IgD-negative memory B cell (primary cell): ENCODE results near the gene BPIFA3. TPM values are rescaled to one million over a fixed set of nuclear protein-coding genes. Genes with fewer than 3 reads are reported as not detected.

Source experiments
- H3K27ac Mint-ChIP-seq, 3 donors: one replicate each; pipeline ENCODE4 v1.8.0; 2020 to 2022; ENCODE audit warnings: mild to moderate bottlenecking in 3 of 3, mixed read lengths in 3 of 3, moderate library complexity in 1 of 3
- H3K27me3 Mint-ChIP-seq: one replicate; pipeline ENCODE4 v1.8.0; 2021; ENCODE audit warnings: mixed read lengths
- H3K36me3 Mint-ChIP-seq: one replicate; pipeline ENCODE4 v1.8.0; 2020; ENCODE audit warnings: mild to moderate bottlenecking, mixed read lengths
- H3K4me1 Mint-ChIP-seq, 3 donors: one replicate each; pipeline ENCODE4 v1.8.0; 2020 to 2022; ENCODE audit warnings: mixed read lengths in 3 of 3, mild to moderate bottlenecking in 1 of 3
- H3K4me3 Mint-ChIP-seq, 4 donors: one replicate each; pipeline ENCODE4 v1.8.0; 2020 to 2022; ENCODE audit warnings: mild to moderate bottlenecking in 4 of 4, mixed read lengths in 4 of 4, moderate library complexity in 3 of 4
- H3K9me3 Mint-ChIP-seq, 3 donors: one replicate each; pipeline ENCODE4 v1.8.0; 2020 to 2021; ENCODE audit warnings: mixed read lengths in 3 of 3, mild to moderate bottlenecking in 1 of 3
- polyA plus RNA-seq: library from polyadenylated mRNA; unstranded; fragments of 300-500 nt; fragmentation: Illumina TruSeq; gene quantifications from one replicate; pipeline ENCODE4 v1.2.3, GENCODE V29; 2021

BPIFA3 gene
- polyA plus RNA-seq, 1 donor from 2014 or later: not detected

DNA sequence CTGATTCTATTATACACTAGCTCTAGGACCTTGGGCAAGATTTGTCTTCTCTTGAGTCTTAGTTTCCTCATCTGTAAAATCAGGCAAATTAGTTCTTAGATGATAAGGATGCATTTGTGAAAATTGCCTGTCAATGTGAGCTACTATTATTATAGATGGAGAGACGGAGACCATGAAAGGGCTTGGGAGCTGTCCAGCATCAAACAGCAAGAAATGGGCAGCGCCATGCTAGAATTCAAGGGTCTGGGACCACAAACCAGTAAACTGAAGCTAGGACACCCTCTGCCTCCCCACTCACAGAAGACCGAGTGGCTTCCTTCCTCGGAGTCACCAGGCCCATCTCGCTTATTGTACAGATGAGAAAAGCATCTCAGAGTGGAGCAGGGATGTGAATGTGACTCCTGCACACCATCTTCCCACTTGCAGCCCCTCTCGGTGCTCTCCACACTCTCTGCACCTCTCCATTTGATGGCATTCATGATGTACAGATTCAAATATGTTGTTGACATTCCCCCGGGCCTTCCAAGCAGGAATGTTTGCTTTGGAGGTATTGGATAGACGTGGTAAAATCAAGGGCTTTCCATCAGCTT lies 24.1 kb upstream of the BPIFA3 start:
- Mint-ChIP-seq H3K27ac (no peak overlapping the region), H3K4me1 (no peaks in the 10 kb centered on the region), H3K4me3 (no peak overlapping the region), H3K36me3 (peaks cover 2% of the 10 kb centered on the region), H3K27me3 (peaks cover 18% of the 10 kb centered on the region), H3K9me3 (no peaks in the 10 kb centered on the region)

DNA sequence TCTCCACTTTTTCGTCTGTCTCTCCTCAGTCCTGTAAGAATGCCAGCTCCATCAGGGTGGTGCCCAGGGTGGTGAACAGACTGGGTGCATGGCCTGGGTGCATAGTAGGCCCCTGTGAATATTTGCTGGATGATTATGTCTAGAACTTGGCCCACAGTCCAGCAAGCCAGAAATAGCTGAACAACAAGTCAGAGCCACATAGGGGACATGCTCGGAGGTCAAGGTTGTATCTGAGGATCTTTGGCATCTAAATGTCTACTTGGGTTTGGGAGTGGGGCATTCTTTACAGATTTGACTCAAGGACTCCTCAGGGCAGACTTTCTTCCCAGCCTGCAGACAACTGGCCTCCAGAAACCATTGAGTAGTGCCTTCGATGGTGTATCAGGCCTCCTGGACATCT lies 18.1 kb upstream of the BPIFA3 start:
- peaks cover 17% of the 10 kb centered on the region for H3K27me3 Mint-ChIP-seq
- peaks cover 0 to 2% (median 0%) of the 10 kb centered on the region in 3 donors for H3K9me3 Mint-ChIP-seq
- no peaks in the 10 kb centered on the region for H3K36me3 Mint-ChIP-seq
- H3K4me3 Mint-ChIP-seq: no peak overlapping the region
- no peaks in the 10 kb centered on the region for H3K4me1 Mint-ChIP-seq
- no peak overlapping the region for H3K27ac Mint-ChIP-seq

- Mint-ChIP-seq H3K4me3 (no peak overlapping the region), H3K27me3 (peaks cover 10% of the 10 kb centered on the region), H3K4me1 (no peaks in the 10 kb centered on the region), H3K27ac (no peak overlapping the region), H3K9me3 (peaks cover 0 to 2% (median 0%) of the 10 kb centered on the region in 3 donors), H3K36me3 (no peaks in the 10 kb centered on the region)
Observed at GRCh38 chr20:33202451-33202850, 14.7 kb upstream of the BPIFA3 start.

DNA sequence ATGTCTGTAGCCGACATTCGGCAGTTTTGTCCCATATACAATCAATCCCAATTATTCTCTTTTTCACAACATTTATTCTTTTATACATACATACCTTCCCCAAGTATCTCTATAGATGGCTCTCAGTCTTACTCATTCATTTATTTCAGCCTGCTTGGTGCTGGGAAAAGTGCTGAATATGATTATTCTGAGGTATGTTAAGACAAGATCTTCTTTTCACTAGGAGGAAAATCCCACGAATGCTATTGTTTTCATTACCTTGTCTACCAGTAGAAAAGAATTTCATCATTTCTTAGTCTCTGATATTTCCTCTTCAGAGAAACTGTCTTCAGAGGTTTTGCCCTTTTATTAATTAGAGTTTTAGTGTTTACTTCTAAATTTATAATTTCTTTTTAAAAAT lies 13.7 kb upstream of the BPIFA3 start:
- Mint-ChIP-seq H3K4me3 (no peak overlapping the region), H3K27ac (no peak overlapping the region), H3K27me3 (peaks cover 8% of the 10 kb centered on the region), H3K4me1 (no peaks in the 10 kb centered on the region), H3K9me3 (peaks cover 0 to 2% (median 0%) of the 10 kb centered on the region in 3 donors), H3K36me3 (no peaks in the 10 kb centered on the region)

- Mint-ChIP-seq H3K9me3 (peaks cover 0 to 3% (median 0%) of the 10 kb centered on the region in 3 donors), H3K36me3 (no peaks in the 10 kb centered on the region), H3K27me3 (peaks cover 20% of the 10 kb centered on the region), H3K4me1 (peaks cover 0 to 2% (median 0%) of the 10 kb centered on the region in 3 donors), H3K4me3 (peak overlapping the region in 1 of 4 donors; percentile 37), H3K27ac (peak overlapping the region in 1 of 3 donors; percentile 74)
Observed at GRCh38 chr20:33209789-33210188, 7.4 kb upstream of the BPIFA3 start.

GRCh38 chr20:33210371-33210770 lies 6.8 kb upstream of the BPIFA3 start:
- Mint-ChIP-seq H3K9me3 (peaks cover 0 to 3% (median 0%) of the 10 kb centered on the region in 3 donors), H3K27me3 (peaks cover 22% of the 10 kb centered on the region), H3K27ac (peak overlapping the region in 1 of 3 donors; percentile 74), H3K4me1 (peaks cover 0 to 2% (median 0%) of the 10 kb centered on the region in 3 donors), H3K4me3 (no peak overlapping the region), H3K36me3 (no peaks in the 10 kb centered on the region)

DNA sequence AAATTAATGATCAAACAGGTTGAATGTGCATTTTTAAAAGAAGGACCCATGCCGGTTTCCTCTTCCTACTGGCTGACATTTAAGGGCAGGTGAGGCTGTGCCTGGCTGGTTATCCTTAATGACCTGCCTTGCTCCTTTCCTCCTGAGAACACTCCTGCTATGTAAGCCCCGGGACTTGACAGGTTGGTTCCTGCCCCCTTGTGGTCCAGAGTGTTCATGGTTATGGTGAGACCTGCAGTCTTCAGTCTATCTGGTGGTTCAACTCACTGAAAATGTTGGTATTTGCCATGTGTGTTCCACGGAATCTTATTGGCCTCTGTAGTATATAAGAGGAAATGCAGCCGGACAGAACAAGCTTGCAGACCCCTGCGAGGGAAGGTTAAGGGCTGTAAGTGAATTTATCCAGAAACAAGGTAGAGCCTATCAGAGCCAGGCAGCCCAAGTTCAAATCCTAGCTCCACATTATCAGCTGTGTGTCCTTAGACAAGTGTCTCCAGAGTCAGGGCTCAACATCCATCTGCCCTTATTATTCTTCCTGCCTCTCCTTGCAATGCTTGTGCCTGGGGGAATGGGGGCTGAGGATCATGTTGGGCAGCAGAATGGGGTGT lies 5.2 kb upstream of the BPIFA3 start:
- Mint-ChIP-seq H3K4me3 (no peak overlapping the region), H3K27me3 (peaks cover 25% of the 10 kb centered on the region), H3K36me3 (no peaks in the 10 kb centered on the region), H3K9me3 (peaks cover 0 to 3% (median 0%) of the 10 kb centered on the region in 3 donors), H3K27ac (no peak overlapping the region), H3K4me1 (peaks cover 0 to 2% (median 0%) of the 10 kb centered on the region in 3 donors)

DNA sequence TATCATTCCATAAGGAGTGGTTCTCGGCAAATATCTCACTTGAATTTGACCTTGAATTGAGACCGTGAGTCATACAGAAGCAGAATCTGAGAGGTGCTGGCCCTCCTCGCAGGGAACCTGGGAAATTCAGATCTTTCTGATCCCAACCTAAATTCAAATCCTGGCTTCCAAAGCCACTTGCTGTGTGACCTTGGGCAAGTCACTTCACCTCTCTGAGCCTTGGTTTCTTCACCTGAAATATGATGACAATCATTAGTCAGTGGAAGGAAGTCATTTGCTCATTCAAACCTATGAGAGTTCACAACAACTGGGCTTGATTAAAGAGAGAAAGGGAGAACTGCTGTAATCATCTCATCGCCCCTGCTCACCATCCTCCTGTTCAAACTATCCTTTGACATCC lies 7.2 kb downstream of the BPIFA3 start:
- H3K27me3 Mint-ChIP-seq: peaks cover 23% of the 10 kb centered on the region
- H3K27ac Mint-ChIP-seq: no peak overlapping the region

DNA sequence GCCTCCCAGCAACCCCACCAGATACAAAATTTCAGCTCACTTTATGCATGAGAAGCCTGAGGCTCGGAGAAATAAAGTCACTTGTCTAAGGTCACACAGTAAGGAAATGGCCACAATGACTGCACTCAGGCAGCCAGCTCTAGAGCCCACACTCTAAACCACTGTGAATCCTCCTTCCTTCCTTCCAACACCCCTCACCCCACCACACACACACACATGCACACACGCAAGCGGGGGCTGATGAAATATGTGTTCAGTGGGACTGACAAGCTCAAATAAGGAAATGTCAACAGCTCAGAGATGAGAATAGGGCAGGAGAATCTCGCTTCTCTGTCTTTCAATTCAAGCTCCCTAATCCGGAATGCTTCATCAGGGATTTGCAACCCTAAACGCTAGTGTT lies 12.7 kb downstream of the BPIFA3 start:
- no peaks in the 10 kb centered on the region for H3K4me1 Mint-ChIP-seq
- no peak overlapping the region for H3K4me3 Mint-ChIP-seq
- no peak overlapping the region for H3K27ac Mint-ChIP-seq
- H3K9me3 Mint-ChIP-seq: peaks cover 0 to 3% (median 0%) of the 10 kb centered on the region in 3 donors
- H3K36me3 Mint-ChIP-seq: peaks cover 2% of the 10 kb centered on the region
- H3K27me3 Mint-ChIP-seq: peaks cover 18% of the 10 kb centered on the region

More for the DNA sequence above, 7.2 kb downstream of the BPIFA3 start:
- peaks cover 0 to 3% (median 0%) of the 10 kb centered on the region in 3 donors for H3K9me3 Mint-ChIP-seq
- H3K36me3 Mint-ChIP-seq: peaks cover 2% of the 10 kb centered on the region
- H3K4me3 Mint-ChIP-seq: no peak overlapping the region
- no peaks in the 10 kb centered on the region for H3K4me1 Mint-ChIP-seq

- H3K4me1 Mint-ChIP-seq: no peaks in the 10 kb centered on the region
- H3K27ac Mint-ChIP-seq: no peak overlapping the region
- peaks cover 6% of the 10 kb centered on the region for H3K27me3 Mint-ChIP-seq
- no peak overlapping the region for H3K4me3 Mint-ChIP-seq
- no peaks in the 10 kb centered on the region for H3K9me3 Mint-ChIP-seq
- no peaks in the 10 kb centered on the region for H3K36me3 Mint-ChIP-seq
Observed at GRCh38 chr20:33231237-33231636, 14.1 kb downstream of the BPIFA3 start.

DNA sequence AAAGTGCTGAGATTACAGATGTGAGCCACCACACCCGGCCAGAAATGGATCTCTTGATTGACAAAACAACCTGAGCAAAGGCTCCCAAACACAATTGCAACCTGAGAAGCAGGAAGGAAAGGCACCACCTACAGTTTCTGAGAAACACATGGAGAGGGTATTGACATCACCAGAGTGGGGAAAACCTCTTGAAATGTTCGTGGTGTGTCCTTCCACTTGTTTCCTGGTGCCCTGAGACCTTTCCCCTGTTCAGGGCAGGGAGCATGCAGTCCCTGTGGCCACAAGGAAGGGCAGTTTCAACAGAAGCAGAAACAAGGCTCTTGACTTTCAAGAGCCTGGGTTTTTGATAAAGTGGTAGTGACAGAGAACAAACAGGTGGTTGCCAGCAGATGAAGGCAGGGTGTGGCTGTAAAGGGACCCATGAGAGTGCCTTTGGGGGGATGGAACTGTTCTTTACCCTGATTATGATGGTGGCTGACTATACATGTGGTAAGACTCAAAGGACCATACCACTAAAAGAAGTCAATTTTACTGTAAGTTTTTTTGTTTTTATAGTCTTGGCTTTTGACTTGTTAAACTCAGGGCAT lies 15.4 kb downstream of the BPIFA3 start:
- H3K36me3 Mint-ChIP-seq: no peaks in the 10 kb centered on the region
- peaks cover 10% of the 10 kb centered on the region for H3K27me3 Mint-ChIP-seq
- H3K4me3 Mint-ChIP-seq: no peak overlapping the region
- H3K9me3 Mint-ChIP-seq: no peaks in the 10 kb centered on the region
- no peaks in the 10 kb centered on the region for H3K4me1 Mint-ChIP-seq
- H3K27ac Mint-ChIP-seq: no peak overlapping the region

DNA sequence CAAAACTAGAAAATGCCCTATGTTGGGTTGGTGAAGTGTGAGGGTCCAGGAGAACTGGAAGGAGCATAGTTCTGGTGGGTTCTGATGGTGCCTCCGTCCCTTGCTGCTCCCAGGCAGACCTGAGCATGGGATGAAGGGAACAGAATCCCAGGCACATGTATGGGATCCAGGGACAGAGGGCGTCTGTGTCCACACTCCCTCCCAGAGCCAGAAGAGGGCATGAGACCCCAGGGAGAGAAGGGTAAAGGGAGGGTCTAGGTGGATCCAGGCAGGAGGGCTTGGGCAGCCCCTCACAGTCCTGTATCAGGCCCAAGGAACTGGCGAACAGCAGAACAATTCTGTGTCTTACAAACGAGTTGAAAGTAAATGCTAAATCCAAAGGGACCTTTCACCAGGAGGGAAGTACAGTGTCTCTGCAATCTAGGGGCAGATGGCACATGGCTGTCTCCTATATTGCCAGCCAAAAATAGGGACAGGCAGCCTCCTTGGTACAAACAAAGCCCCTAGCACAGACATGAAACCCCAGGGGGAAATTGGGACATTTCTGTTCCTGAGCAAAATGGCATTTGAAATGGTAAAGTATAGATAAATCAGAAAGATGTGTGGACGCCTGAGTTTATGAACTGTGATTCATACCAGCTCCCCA lies 16.1 kb downstream of the BPIFA3 start:
- H3K36me3 Mint-ChIP-seq: no peaks in the 10 kb centered on the region
- no peak overlapping the region for H3K4me3 Mint-ChIP-seq
- no peaks in the 10 kb centered on the region for H3K9me3 Mint-ChIP-seq
- H3K4me1 Mint-ChIP-seq: no peaks in the 10 kb centered on the region
- peaks cover 10% of the 10 kb centered on the region for H3K27me3 Mint-ChIP-seq
- no peak overlapping the region for H3K27ac Mint-ChIP-seq

DNA sequence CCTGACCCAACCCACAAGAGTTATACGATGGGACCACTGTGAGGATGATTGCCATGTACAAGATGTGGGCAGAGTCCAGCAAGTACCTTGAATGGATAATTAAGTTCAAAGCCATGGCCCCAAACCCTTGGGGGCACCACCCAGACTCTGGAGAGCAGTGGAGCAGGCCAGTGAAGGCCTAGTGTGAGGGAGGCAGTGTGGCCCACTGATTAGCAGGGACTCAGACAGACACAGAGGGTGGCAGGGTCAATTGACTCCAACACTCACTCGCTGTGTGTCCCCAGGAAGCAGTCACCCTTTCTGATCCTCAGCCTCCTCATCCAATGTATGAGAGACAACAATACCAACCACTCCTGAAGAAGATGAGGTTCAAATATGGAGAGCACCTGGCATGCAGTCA lies 16.9 kb downstream of the BPIFA3 start:
- Mint-ChIP-seq H3K9me3 (no peaks in the 10 kb centered on the region), H3K4me1 (no peaks in the 10 kb centered on the region), H3K27me3 (peaks cover 8% of the 10 kb centered on the region), H3K4me3 (no peak overlapping the region), H3K27ac (no peak overlapping the region), H3K36me3 (no peaks in the 10 kb centered on the region)

- Mint-ChIP-seq H3K4me1 (no peaks in the 10 kb centered on the region), H3K36me3 (no peaks in the 10 kb centered on the region), H3K27ac (no peak within 1 kb of the TSS), H3K27me3 (peaks cover 10% of the 10 kb centered on the region), H3K9me3 (no peaks in the 10 kb centered on the region), H3K4me3 (no peak within 1 kb of the TSS)
Observed at GRCh38 chr20:33235696-33236095, 18.5 kb downstream of the BPIFA3 start, which contains the start of gene BPIFA1. BPIFA1 (plus strand) TSS chr20:33235996; CDS start chr20:33237712, 1,716 bp downstream.

DNA sequence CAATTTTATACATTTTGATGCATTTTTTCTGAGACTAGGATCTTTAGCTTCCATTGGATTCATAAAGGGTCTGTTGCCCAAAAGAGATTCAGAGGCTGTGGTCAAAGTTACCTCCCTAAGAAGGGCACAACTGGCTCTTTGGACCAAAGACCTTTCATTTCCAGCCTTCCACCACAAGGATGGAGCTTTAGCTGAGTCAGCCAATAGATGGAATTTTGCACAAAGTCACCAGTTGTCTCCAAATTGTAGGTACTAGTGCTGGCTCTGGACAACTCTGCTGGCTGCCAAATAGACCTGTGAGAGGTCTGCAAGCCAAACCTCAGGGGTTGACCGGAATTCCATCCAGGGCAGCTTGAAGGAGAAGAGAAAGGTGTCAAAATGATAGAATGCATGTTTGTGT lies 19.2 kb downstream of the BPIFA3 start:
- H3K36me3 Mint-ChIP-seq: no peaks in the 10 kb centered on the region
- H3K27ac Mint-ChIP-seq: no peak overlapping the region
- H3K9me3 Mint-ChIP-seq: no peaks in the 10 kb centered on the region
- H3K4me1 Mint-ChIP-seq: no peaks in the 10 kb centered on the region
- peaks cover 10% of the 10 kb centered on the region for H3K27me3 Mint-ChIP-seq
- no peak overlapping the region for H3K4me3 Mint-ChIP-seq
